Ecto neural progenitor cell (in vitro differentiated cells): Measurements from ENCODE around the gene LAMTOR4.
"Not testable (repeated sequence)": the region's sequence is repeated elsewhere in the genome, so short reads cannot be mapped to it uniquely, and the experiment has no call there.

Experiments
- DNase-seq: peaks from one replicate; pipeline ENCODE4 v3.0.0-alpha.2; 2018; ENCODE audit warnings: low spot score

The LAMTOR4 gene

DNA sequence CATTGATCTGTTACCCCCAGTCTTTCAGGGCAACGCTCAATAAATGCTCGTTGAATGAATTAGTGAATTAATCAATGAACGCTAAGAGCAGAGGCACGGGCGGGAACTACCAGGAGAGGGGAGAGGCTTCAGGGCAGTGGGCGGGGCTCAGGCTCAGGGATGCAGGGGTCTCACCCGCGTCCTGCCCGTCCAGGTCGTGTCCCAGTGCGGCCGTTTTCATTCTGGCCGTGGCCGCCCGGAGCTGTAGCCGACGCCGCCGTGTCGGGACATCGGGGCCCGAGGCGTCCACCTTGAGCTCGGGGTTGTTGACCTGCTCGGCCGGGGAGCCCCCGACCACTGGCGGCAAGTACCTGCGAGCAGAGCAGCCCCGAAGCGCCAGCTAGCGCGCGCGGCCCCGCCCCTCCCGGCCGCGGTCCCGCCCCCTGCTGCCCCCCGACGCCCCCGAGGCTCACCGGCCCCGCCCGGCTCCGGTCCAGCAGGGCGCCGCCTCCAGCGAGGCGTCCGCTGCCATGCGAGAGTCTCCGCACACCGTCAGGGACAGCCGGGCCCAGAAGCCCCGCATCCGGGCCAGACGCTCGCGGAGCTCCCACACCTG, 22.5 kb downstream of the LAMTOR4 start:
- peak; percentile 68 for DNase-seq

- no peak for DNase-seq
These were observed 23.1 kb downstream of the LAMTOR4 start for GRCh38 chr7:100171840-100172239.

- no peak for DNase-seq
These were observed 25.2 kb downstream of the LAMTOR4 start for GRCh38 chr7:100173806-100174495.

DNA sequence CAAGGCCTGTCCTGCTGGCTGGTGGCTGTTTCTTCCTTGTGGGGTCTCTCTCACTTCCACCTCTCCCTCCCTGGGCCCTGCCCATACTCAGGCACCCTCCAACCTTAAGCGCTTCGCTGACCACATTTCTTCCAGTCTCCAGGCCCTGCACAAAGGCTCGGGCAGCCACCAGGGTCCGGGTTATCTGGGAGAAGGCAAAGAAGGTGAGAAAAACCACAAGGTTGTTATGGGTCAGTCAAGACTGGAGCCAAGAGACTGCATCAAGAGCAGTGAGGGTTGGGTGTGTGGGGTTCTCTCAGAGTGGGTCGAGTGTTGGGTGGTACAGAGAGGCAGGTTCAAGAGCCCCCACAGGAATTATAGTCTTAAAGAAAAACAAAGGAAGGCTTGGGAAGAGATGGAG, 25.9 kb downstream of the LAMTOR4 start:
- DNase-seq, result no peak

DNA sequence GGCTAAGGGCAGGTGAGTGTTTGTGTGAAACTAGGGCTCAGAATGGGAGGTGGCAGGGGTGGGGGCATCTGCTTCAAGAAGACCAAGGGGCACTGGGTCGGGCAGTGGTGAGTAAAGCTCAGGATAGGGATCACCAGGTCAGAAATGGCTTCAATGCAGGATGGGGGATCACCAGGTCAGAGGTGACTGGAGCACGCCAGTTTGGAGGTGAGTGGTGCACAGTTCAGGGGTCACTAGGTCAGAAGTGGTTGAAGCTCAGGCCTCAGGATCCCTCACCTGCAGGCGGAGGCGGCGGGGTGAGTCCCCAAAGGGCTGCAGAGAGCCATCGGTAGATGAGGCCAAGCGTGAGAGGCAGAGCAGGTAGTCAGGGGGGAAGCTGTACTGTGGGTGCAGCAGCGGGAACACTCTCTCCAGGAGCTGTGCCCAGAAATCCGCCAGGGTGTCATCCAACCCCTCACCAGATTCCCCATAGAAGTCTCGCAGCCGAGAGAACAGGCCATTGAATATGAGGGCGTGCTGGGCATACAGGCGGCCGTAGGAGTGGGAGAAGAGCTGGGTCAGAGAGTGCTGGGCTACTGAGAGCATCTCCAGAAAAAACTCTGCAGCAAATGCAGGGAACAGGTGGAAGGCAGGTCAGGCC, 26.7 kb downstream of the LAMTOR4 start:
- DNase-seq, result no peak

DNA sequence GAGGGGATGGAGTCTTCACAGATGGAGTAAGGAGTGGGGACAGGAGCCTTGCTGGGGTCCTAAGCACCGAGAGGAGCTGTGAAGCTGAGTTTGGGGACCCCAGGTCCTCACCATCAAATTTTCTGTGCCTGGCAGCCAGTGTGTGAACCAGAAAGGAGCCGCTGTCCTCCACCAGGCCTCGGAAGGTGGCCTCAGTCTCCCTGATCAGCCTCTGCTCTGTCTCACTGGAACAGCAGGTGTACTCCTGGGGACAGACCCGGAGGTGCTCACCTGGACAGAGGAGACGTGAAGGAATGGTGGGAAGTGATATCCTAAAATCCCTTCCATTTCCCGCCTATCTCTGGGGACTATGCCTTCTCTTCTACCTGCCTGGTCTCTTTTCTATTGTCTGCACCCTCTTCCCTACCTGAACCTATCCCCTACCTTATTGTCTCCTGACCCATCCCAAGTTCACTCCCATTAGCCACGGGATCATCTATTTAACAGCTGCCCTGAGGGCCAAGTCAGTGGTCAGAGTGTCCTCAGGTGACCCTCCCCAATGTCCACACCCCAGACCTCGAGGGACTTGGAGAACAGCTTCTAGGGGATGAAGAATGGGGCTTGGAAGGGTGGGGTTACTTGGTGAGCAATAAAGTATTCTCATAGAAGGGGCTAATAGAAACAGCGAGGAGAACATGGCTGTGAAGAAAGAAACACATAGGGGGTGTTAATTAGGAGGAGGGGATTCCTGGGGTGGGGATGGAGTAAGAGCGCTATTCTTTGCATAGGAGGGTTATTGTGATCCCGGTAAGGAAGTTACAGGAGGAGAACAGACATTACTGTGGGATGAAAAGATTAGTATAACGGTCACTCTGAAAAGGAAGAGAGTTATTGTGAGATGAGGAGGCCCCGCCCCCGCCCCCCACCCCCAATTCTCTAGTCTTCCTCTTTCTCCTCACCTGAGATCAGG, 27.7 kb downstream of the LAMTOR4 start:
- DNase-seq, result no peak

DNA sequence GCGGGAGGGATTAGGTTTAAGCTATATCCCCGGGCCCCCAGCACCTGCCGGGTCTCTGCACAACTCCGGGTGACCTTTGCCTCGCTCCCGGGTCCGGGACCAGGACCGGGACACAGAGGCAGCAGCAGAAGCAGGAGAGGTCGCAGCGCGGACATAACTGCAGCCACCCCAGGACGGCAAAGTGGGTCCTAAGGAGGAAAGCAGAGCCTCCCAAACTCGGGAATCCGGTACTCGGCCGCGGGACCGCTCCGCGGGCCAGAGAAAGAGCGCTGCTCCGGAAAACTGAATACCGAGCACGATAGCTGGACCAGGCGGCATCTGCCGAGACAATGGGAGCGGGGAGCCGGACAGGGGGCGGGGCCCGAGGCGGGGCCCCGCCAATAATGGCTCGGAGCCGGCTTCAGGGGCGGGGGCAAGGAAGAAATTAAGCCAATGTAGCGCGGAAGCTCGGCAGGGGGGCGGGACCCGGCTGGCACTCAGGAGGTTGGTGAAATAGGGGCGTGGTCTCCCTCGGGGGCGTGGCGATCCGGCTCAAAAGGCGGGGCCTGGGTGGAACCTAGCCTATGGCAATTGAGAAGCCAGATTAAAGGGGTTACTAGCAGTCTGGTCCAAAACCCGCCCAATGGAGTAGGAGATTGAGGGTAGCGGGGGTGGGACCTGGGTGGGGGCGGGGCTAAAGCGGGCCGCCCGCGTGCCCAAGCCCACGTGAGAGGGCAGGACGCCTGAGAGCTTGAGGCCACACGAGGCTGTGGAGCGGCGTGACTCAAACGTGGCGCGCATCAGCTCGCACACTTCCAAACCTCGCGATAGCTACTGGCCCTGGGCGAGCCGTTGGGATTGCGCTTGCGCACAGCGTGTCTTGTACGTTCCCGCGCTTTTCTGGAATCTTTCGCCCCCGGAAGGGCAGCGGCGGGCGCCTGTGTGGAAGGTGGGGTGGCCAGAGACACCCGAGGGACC, 28.6 kb downstream of the LAMTOR4 start, which contains the start of the genes GPC2 and STAG3:
Gene GPC2 (minus strand): TSS at position 337 of the 957 bp plus-strand sequence. CDS start 182 bp downstream, at position 155.
Gene STAG3 (plus strand): TSS at position 874 of the 957 bp plus-strand sequence. CDS start 2,639 bp downstream, outside the sequence.
- DNase-seq, result peak; percentile 99

DNA sequence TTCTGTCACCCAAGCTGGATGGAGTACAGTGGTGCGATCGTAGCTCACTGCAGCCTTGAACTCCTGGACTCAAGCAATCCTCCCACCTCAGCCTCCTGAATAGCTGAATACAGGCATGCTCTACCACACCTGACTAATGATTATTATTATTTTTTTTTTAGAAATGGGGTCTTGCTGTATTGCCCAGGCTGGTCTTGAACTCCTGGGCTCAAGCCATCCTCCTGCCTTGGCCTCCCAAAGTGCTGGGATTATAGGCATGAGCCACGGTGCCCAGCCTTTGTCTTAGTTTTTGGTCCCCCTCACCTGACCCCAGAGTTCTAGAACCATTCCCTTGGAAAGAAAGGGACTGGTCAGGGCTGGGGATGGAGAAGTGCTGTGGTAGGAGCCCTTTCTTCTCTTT, 31.4 kb downstream of the LAMTOR4 start:
- DNase-seq, result not testable (repeated sequence)

DNA sequence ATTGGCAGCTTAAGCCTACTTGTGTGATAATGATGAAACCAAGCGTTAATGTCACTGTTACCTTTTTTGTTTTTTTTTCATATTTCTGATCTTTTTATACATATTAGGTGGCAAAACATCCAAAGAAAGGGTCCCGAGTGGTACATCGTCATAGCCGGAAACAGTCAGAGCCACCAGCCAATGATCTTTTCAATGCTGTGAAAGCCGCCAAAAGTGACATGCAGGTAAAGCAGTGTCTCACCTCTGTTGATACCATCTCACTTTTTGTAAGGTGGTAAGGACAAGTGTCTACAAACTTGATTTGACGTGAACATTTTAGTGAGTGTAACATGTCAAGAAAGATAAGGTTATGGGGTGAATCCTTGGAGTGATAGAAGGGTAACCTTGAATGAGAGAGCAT, 33.9 kb downstream of the LAMTOR4 start:
- not testable (repeated sequence) for DNase-seq

GRCh38 chr7:100183090-100183489, 34.4 kb downstream of the LAMTOR4 start:
- not testable (repeated sequence) for DNase-seq

GRCh38 chr7:100185726-100186125, 37.0 kb downstream of the LAMTOR4 start:
- DNase-seq, result no peak

DNA sequence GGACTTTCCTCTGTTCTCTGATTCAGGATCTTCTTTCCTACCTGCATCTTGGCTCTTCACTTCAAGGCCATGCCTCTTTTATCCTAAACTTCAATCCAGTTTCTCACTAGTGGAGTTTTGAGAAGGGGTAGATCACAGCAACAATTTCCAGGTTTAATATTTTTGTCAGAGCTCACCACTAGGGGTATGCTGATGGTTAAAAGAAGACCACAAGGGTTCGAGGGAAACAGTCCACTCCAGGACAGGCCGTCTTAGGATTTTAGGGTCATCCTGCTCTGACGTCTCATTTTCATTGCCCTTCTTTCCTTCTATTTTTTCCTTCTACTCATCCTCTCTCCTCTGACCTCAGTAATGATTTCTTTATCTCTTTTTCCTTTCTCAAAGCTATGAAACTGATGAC, 40.3 kb downstream of the LAMTOR4 start:
- DNase-seq, result no peak

GRCh38 chr7:100190048-100190711, 41.5 kb downstream of the LAMTOR4 start:
- no peak for DNase-seq

DNA sequence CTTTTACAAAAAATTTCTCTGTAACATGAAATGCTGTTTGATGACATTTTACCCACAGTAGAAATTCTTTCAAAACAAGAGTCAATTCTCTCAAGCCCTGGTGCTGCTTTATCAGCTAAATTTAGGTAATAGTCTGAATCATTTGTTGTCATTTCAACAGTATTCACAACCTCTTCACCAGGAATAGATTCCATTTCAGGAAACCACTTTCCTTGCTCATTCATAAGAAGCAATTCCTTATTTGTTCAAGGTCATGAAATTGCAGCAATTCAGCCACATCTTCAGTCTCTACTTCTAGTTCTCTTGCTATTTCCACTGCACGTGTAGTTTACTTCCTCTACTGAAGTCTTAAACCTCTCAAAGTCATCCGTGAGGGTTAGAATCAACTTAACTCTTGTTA, 43.1 kb downstream of the LAMTOR4 start:
- DNase-seq, result no peak

- not testable (repeated sequence) for DNase-seq
These were observed 43.7 kb downstream of the LAMTOR4 start for GRCh38 chr7:100192281-100192862.

DNA sequence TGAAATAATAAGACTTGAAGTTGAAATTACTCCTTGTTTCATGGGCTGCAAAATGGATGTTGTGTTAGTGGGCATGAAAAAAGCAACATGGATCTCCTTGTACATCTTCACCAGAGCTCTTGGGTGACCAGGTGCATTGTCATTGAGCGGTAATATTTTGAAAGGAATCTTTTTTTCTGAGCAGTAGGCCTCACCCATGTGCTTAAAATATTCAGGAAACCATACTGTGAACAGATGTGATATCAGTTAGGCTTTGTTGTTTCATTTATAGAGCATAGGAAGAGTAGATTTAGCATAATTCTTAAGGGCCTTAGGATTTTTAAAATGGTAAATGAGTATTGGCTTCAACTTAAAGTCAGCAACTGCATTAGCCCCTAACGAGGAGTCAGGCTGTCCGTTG, 44.3 kb downstream of the LAMTOR4 start:
- no peak for DNase-seq

DNA sequence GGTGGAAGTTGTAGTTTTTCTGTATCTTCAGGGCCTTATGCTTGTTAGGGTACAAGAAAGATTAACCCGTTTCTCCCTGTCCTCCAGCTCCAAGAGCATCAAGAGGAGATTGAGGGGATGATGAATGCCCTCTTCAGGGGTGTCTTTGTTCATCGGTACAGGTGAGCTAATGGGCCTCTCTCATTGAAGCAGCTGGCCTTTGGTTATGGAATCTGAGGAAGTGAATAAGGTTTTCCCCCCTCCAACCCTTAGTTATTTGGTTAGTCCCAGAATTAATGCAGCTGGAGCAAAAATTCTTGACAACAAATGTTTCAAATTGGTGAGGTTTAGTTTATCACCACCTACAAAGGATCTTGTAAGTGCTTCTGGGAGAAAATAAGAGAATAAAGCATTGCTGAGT, 46.5 kb downstream of the LAMTOR4 start:
- DNase-seq, result no peak

- DNase-seq, result not testable (repeated sequence)
These were observed 47.2 kb downstream of the LAMTOR4 start for GRCh38 chr7:100195901-100196322.

DNA sequence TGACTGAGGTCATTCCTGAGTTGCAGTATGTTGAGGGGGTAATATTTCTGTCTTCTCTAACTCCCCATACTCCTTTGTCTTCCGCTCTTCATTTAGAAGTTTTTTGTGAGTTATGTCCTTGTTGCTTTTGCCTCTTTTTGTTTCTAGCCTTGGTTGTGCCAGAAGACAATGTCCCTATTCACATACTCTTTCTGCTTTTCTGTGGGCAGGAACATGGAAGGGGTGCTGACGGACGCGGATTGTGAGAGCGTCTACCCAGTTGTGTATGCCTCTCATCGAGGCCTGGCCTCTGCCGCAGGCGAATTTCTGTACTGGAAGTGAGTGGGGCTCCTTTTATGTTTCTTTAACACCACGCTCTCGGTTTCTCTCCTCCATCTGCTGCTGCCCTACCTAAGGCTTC, 49.5 kb downstream of the LAMTOR4 start:
- DNase-seq, result no peak

GRCh38 chr7:100200693-100201092, 52.0 kb downstream of the LAMTOR4 start:
- no peak for DNase-seq
